Type B pancreatic cell (in vitro differentiated cells): ENCODE data around the gene COPA. TPM values are rescaled to one million over a fixed set of nuclear protein-coding genes. Genes with fewer than 3 reads are reported as not detected.
A peak's percentile ranks its signal among the peaks of the same experiment; 100 is the strongest.

Source experiments
- DNase-seq: peaks from one replicate; pipeline ENCODE4 v3.0.0; 2021; ENCODE audit warnings: mixed read lengths; ENCODE audit not compliant: unreplicated experiment; ENCODE audit errors: extremely low spot score
- H3K27ac Mint-ChIP-seq: 2 replicates; pipeline ENCODE4 v1.8.0; 2021; ENCODE audit warnings: mild to moderate bottlenecking, mixed read lengths
- H3K27me3 Mint-ChIP-seq: 2 replicates; pipeline ENCODE4 v1.8.0; 2021; ENCODE audit warnings: mixed read lengths
- H3K36me3 Mint-ChIP-seq: 2 replicates; pipeline ENCODE4 v1.8.0; 2021; ENCODE audit warnings: mixed read lengths
- H3K4me1 Mint-ChIP-seq: one replicate; pipeline ENCODE4 v1.8.0; 2021; ENCODE audit warnings: mixed read lengths; ENCODE audit not compliant: unreplicated experiment
- H3K4me3 Mint-ChIP-seq: 2 replicates; pipeline ENCODE4 v1.8.0; 2021; ENCODE audit warnings: mild to moderate bottlenecking, mixed read lengths
- H3K9me3 Mint-ChIP-seq: 2 replicates; pipeline ENCODE4 v1.8.0; 2021; ENCODE audit warnings: mixed read lengths
- total RNA-seq: library from RNA; stranded (reverse); gene quantifications from 2 replicates; pipeline ENCODE4 v1.2.1, GENCODE V29; 2021; ENCODE audit warnings: low replicate concordance
- TF ChIP-seq, protein P1 (sequence below): fragments of 200-600 bp; sonication (generic); conservative IDR thresholded peaks from 2 replicates; pipeline ENCODE4 v1.5.0; 2021; ENCODE audit warnings: antibody characterized with exemption, mild to moderate bottlenecking

COPA gene
- total RNA-seq, 1 donor from 2014 or later, result 174 TPM

DNA sequence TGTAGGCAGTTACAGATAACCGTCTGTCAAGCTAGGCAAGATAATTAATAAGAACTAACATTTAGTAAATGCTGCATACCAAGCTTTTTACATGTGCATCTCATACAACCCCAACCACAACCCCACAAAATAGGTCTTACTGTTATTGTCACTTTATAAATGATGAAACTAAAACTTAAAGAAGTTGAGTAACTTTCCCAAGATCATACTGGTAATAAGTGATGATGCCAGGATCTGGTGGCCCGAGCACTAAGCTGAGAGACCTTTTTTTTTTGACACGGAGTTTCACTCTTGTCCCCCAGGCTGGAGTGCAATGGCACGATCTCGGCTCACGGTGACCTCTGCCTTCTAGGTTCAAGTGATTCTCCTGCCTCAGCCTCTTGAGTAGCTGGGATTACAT is 1.9 kb upstream of the COPA start:
- Mint-ChIP-seq H3K4me3 (peak overlapping the region; percentile 100), H3K27ac (peak overlapping the region; percentile 99)

DNA sequence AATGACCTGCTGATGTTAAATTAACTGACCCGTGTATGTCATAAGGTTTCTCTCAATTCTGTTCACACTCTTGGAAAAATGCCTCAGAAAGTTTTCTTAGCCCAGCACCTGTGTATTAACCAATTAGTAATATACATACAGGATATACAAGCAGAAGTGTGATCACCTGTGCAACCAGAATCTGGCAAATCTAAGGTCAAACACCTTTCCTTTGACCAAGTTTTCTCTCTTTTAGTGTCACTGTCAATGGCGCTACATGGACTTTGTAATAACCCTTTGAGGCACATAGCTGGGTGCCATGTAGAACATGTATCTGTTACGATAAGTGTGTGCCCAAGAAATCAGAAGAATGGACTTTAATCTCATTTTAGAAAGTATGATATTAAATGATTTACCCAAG is 1.2 kb upstream of the COPA start:
- Mint-ChIP-seq H3K4me1 (peaks cover 24% of the 10 kb centered on the region), H3K27ac (peak overlapping the region; percentile 99), H3K36me3 (peaks cover 16% of the 10 kb centered on the region), H3K27me3 (no peaks in the 10 kb centered on the region), H3K4me3 (peak overlapping the region; percentile 100), H3K9me3 (no peaks in the 10 kb centered on the region)
- TF ChIP-seq, protein P1, sequence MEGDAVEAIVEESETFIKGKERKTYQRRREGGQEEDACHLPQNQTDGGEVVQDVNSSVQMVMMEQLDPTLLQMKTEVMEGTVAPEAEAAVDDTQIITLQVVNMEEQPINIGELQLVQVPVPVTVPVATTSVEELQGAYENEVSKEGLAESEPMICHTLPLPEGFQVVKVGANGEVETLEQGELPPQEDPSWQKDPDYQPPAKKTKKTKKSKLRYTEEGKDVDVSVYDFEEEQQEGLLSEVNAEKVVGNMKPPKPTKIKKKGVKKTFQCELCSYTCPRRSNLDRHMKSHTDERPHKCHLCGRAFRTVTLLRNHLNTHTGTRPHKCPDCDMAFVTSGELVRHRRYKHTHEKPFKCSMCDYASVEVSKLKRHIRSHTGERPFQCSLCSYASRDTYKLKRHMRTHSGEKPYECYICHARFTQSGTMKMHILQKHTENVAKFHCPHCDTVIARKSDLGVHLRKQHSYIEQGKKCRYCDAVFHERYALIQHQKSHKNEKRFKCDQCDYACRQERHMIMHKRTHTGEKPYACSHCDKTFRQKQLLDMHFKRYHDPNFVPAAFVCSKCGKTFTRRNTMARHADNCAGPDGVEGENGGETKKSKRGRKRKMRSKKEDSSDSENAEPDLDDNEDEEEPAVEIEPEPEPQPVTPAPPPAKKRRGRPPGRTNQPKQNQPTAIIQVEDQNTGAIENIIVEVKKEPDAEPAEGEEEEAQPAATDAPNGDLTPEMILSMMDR, result no peak
- DNase-seq, result no peak

More for the DNA sequence above, 1.9 kb upstream of the COPA start:
- TF ChIP-seq, protein P1, result no peak
- H3K36me3 Mint-ChIP-seq, result peaks cover 13% of the 10 kb centered on the region
- no peak for DNase-seq
- no peaks in the 10 kb centered on the region for H3K27me3 Mint-ChIP-seq
- H3K4me1 Mint-ChIP-seq, result peaks cover 24% of the 10 kb centered on the region
- H3K9me3 Mint-ChIP-seq, result no peaks in the 10 kb centered on the region

DNA sequence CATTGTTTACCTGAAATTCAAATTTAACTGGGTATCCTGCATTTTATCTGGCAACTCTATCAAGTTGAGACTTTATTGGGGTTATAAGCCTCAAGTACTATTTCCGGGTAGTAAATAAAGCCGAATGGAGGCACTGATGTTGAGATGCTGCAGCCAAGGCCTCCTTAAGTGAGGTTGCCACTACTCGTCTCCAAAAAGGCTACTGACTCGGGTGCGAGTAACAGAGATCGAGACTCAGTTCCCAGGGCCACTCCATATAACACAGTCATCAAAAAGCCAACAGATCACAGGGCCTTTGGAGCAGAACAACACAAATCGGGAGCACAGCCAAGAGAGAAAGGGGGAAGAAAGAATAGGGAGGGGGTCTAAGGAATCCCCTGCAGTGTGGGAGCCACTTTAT is 524 bp downstream of the COPA start:
- peak overlapping the region; percentile 100 for H3K4me3 Mint-ChIP-seq
- TF ChIP-seq, protein P1, result no peak
- no peak for DNase-seq
- no peaks in the 10 kb centered on the region for H3K9me3 Mint-ChIP-seq
- peaks cover 24% of the 10 kb centered on the region for H3K4me1 Mint-ChIP-seq
- H3K27me3 Mint-ChIP-seq, result no peaks in the 10 kb centered on the region
- peaks cover 30% of the 10 kb centered on the region for H3K36me3 Mint-ChIP-seq
- peak overlapping the region; percentile 99 for H3K27ac Mint-ChIP-seq

DNA sequence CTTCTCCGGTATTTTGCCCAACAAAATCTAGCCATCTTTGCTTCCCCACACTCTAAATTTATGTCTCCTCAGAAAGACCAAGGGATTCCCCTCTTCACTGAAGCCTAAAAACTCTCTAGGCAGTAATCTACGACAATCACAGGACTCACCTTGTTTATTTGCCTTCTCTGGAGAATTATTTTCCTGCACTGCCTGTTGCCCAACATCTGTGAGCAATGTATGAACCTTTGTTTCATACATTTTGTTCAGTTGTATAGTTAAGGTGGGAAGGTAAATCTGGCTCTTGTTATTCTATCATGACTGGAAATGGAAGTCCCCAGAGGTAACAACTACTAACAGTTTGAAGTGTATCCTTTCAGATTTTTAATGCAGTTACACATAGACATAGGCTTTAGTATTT is 2.2 kb downstream of the COPA start:
- TF ChIP-seq, protein P1, result no peak
- no peaks in the 10 kb centered on the region for H3K9me3 Mint-ChIP-seq
- peaks cover 24% of the 10 kb centered on the region for H3K4me1 Mint-ChIP-seq
- peak overlapping the region; percentile 42 for H3K27ac Mint-ChIP-seq
- H3K27me3 Mint-ChIP-seq, result no peaks in the 10 kb centered on the region
- no peak for DNase-seq
- H3K4me3 Mint-ChIP-seq, result peak overlapping the region; percentile 100
- peaks cover 26% of the 10 kb centered on the region for H3K36me3 Mint-ChIP-seq

DNA sequence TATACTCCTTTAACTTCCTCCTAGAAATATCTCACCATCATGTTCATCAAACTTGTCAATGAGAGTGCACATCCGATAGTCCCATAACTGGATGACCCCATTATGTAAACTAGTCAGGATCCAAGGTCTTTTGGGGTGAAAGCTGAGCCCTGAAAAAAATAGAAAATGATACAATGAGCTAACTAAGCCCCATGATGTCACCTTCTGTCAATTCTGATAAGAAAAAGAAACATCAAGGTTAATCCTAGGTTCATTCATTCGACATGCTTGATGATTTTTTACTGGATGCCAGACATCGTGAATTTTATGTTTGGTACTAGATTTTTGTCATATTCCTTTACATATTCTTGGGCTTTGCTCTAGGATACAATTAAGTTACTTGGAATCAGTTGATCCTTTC is 2.9 kb downstream of the COPA start:
- TF ChIP-seq, protein P1, result no peak
- DNase-seq, result no peak
- Mint-ChIP-seq H3K27me3 (no peaks in the 10 kb centered on the region), H3K4me1 (peaks cover 24% of the 10 kb centered on the region), H3K4me3 (no peak overlapping the region), H3K9me3 (no peaks in the 10 kb centered on the region), H3K36me3 (peaks cover 26% of the 10 kb centered on the region), H3K27ac (peak overlapping the region; percentile 42)

DNA sequence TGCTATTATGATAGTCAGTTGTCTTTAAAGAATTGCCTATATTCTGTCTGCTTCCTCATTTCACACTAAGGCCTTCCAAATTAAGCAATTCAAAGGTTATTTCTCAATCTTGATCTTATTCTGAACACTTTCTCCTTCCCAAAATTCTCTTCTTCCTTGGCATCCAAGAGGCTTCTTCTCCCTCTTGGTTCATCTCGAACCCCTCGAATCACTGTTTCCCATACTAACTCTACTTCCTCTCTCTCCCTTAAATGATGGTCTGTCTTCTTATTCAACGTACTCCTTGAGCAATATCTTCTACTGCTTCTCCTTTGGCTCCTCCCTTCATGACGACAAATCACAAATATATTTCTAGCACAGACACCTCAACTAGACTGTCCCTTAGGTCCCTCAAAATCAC is 4.5 kb downstream of the COPA start:
- no peaks in the 10 kb centered on the region for H3K9me3 Mint-ChIP-seq
- peaks cover 24% of the 10 kb centered on the region for H3K4me1 Mint-ChIP-seq
- DNase-seq, result no peak
- TF ChIP-seq, protein P1, result no peak
- peaks cover 26% of the 10 kb centered on the region for H3K36me3 Mint-ChIP-seq
- no peak overlapping the region for H3K4me3 Mint-ChIP-seq
- H3K27ac Mint-ChIP-seq, result no peak overlapping the region
- H3K27me3 Mint-ChIP-seq, result no peaks in the 10 kb centered on the region
